ENCODE measurements around the gene RLN3.

DNA sequence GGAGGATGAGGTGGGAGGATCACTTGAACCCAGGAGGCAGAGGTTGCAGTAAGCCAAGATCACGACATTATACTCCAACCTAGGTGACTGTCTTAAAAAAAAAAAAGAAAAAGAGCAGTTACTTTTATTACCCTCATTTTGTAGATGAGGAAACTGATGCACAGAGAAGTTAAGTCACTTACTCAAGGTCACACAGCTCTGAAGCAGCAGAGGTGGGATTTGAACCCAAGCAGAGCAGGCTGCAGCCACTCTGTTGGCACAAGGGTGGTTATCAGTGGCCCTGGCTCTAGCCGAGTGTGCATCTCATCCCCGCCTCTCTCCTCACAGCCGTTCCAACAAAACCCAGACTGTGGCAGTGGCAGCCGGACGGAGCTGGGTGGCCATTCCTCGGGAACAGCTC is 11.2 kb downstream of the RLN3 start:
- TF ChIP-seq, protein P1, sequence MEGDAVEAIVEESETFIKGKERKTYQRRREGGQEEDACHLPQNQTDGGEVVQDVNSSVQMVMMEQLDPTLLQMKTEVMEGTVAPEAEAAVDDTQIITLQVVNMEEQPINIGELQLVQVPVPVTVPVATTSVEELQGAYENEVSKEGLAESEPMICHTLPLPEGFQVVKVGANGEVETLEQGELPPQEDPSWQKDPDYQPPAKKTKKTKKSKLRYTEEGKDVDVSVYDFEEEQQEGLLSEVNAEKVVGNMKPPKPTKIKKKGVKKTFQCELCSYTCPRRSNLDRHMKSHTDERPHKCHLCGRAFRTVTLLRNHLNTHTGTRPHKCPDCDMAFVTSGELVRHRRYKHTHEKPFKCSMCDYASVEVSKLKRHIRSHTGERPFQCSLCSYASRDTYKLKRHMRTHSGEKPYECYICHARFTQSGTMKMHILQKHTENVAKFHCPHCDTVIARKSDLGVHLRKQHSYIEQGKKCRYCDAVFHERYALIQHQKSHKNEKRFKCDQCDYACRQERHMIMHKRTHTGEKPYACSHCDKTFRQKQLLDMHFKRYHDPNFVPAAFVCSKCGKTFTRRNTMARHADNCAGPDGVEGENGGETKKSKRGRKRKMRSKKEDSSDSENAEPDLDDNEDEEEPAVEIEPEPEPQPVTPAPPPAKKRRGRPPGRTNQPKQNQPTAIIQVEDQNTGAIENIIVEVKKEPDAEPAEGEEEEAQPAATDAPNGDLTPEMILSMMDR (IDR thresholded peaks at IDR 0.05 in 8 of 11, conservative IDR thresholded peaks at IDR 0.05 in 3 of 11) = no peak
- no peak for TF ChIP-seq POLR2A (IDR thresholded peaks at IDR 0.05)
